CD4-positive, alpha-beta T cell treated with Interleukin-17A for 4 hours (primary cell): Measurements from ENCODE around the gene SPATA2.
"Not testable (repeated sequence)": the region's sequence is repeated elsewhere in the genome, so short reads cannot be mapped to it uniquely, and the experiment has no call there.

Experiments used
- DNase-seq: peaks from one replicate; pipeline ENCODE4 v3.0.0-alpha.2; 2020; ENCODE audit warnings: mixed read lengths

SPATA2 gene

DNA sequence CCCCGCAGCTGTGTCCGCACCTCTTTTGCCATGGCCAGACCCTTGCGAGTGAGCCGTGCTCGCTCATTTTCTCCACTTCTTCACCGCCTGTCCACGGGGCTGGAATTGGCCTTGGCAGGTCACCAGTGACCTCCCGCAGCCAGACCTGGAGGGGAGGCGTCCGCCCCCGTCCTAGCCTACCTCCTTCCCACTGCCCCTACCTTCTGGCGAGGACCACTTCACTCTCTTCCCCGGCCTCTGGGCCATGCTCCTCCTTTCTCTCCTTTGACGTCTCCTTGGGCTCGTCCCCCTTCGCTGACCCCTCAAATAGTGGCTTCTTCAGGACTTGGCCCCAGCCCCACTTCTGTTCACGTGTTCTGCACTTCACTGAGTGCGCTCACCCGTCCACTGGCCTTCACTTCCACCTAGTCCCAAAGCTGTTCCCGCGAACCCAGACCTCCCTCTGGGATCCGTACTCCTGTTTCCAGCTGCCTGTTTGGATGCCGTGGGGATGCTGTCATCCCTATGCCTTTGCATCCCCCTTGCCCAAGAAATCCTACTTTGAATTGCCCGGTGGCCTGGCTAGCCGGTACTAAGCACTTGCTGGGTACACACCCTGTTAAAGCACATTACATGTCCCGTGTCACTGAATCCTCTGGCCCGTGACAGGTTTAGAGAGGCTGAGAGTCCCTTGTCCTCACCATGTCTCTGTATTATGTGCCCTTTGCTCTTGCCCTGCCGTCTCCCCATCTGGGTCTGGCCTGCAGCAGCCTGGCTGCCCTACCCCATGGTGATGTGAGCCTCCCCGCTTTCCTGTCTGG lies 33.0 kb downstream of the SPATA2 start:
- DNase-seq = no peak

DNA sequence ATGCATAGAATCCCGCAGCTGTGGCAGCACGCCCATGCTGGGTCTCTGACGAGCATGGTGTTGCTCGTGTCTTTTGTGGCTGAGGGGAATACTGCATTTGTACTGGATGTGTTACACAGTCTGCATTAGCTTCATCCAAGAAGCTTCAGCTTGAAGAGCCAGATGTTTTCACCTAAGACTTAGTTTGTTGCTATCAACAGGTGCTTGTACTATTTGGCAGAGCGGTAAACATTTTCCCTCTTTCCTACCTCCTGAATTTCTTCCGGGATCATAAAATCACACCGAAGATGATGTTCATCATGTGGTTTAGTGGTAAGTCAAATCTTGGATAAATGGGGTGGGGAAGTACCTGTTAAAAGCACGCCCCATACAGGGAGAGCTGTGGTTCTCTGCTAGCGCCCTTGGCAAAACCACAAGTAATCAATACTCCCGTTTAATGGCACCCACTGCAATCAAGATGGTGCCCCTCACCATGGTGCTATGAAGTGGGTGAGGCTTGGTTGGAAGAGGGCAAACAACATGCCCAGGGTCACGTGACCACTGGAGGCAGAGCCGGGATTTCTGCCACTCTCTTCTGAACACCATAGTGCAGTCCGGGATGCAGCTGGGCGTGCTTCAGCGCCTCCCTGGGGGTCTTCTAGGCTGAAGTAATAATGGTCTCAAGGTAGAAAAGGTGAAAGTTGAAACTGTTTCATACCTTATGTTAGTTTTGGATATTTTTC lies 34.4 kb downstream of the SPATA2 start:
- no peak for DNase-seq

DNA sequence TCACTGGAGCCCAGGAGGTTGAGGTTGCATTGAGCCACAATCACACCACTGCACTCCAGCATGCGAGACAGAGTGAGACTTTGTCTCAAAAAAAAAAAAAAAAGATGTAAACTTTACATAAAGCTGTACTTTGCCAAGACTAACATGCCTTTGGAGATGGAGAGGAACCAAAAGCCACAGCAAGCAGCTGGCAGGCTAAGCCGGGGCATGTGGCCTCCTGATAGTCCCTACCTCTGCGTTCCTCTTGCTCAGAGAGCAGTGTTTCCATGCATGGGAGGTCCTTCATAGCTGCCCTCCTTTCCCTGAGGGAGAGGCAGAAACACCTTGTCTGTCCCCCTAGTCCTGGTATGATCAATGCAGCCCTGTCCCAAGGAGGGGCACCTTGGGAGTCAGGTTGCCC lies 35.2 kb downstream of the SPATA2 start:
- no peak for DNase-seq

DNA sequence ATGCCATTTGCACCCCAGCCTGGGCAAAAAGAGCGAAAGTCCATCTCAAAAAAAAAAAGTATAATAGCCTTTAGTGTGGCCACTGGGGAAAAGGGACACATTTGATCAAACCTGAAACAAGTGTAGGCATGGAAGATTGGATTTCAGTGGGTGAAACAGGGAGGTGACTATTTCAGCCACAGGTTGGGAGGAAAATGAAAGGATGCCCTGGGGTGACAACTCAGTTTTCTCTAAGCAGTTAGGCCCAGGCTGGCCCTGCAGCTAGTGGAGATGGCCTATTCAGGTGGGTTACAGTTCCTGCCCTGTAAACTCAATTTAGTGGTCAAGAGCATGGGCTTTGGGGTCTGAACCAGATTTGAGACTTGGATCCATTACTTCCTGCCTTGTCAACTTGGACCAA lies 36.4 kb downstream of the SPATA2 start:
- no peak for DNase-seq

DNA sequence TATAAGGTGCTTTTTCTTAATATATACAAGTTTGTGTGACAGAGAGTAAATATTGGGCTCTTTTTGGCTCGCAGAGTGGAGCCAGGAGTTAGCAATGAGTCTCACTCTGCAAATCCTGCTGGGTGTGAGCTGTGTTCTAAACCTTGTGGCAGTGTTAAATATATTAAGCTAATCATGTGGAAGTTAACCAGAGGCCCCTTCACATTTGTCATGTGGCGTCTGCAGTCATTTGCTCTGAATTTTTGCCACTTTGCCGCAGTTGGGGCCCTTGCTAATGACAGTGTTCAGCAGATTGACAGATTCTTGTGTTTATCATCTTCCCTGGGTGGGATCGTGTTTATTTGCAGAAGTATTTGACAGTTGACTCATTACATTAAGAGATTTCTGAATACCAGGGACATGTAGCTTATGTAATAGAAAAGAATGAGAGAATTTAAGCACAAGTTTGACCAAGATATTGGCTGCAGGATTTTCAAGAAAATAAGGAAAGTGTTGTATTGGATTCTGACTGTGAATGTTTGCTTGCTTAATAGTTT lies 37.9 kb downstream of the SPATA2 start:
- no peak for DNase-seq

DNA sequence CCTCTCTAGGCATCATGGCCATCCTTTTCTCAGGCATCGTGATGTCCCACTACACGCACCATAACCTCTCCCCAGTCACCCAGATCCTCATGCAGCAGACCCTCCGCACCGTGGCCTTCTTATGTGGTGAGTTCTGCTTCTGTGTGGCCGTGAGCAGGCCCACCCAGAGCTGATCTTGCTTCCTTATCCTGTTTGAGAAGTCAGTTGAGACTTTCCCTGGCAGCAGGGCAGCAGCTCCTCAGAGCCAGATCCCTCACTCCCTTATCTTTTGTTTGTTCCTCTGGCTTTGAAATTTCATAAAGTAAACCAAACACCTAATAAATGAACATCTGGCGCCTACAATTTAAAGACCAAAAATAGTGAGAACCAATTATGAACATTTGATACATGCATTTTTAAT lies 40.6 kb downstream of the SPATA2 start:
- DNase-seq = no peak

DNA sequence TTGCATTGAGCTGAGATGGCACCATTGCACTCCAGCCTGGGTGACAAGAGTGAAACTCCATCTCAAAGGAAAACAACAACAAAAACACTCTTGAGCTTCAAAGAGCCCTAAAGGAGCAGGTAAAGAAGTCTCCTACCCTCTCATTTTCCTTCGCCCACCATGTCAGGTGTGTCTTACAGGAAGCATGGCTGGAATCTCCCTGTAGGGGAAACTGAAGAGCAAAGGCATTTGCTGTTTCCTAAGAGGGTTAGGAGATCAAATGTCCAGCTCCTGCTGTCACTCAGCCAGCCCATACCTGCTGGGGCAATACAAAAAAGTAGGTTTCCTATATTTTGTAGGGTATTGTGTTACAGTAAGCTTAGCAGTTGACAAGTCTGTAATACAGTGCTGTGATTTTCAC lies 43.3 kb downstream of the SPATA2 start:
- DNase-seq = no peak

DNA sequence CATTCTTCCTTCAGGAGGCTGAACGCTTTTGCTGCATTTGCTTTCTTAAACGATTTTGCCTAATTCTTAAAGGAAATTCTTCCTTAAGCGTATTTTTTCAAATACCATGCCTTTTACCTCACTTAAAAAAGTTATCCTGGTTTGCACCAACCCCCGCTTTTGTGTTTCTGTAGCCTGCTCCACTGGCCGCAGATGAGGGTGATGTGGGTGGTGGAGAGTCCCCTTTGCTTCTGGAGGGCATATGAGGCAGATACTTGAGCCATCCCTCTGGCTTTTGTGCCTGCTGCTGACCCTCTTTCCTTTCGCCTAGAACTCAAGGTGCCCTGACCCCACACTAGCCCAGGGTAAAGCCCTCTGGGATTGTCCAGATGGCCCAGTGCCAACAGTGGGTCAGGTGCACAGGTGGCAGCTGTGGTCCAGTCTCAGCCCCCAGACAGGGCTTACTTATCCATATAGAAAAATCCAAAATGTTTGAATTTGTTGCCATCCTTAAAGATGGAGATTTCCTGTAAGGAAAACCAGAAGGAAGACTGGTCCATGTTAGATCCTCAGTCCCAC lies 43.9 kb downstream of the SPATA2 start:
- no peak for DNase-seq

DNA sequence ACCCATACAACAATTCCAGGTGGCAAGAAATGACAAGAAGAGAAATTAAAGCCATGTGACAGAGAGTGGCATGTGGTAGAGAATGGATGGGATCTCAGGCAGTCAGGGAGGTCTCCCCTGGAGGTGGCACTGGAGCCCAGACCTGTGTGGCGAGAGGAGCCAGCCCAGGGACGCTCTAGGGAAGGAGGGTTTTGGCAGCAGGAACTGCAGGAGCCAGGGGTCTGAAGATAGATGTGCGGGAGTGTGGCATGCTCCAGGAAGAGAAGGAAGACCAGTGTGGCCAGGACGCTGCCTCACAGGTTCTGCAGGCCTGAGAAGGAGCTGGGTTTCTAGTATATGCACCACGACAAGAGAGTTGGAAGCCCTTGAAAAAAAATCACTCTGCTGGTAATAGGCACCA lies 45.1 kb downstream of the SPATA2 start:
- no peak for DNase-seq

DNA sequence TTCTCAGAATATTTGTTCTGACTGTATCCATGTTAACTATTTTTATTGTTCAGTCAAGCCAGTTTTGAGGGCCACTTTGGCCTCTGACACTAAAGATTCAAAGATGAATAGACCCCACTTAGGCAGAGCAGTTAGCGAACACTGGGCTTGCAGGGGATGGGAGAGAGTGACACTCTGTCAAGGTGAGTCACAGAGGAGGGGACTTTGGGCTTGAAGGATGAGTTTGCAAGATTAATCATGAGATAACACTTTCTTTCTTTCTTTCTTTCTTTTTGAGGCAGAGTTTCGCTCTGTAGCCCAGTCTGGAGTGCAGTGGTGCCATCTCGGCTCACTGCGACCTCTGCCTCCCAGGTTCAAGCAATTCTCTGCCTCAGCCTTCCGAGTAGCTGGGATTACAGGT lies 46.4 kb downstream of the SPATA2 start:
- DNase-seq = no peak

DNA sequence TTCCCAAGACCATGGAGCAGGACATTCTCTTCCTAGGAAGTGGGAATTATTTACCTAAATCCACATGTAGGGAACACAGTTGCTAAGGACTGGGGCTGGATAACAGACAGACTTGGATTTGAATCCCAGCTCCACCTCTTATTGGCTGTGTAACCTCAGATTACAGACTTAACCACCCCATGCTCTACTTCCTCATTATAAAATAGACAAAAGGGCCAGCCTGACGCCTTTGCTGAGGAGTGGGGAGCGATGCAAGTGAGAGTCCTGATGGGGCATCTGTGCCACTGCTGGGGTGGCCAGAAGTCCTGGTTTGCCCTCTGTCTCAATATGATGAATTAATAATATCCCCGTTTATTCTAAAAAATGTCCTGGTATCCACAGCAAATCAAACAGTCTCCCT lies 46.8 kb downstream of the SPATA2 start:
- no peak for DNase-seq

DNA sequence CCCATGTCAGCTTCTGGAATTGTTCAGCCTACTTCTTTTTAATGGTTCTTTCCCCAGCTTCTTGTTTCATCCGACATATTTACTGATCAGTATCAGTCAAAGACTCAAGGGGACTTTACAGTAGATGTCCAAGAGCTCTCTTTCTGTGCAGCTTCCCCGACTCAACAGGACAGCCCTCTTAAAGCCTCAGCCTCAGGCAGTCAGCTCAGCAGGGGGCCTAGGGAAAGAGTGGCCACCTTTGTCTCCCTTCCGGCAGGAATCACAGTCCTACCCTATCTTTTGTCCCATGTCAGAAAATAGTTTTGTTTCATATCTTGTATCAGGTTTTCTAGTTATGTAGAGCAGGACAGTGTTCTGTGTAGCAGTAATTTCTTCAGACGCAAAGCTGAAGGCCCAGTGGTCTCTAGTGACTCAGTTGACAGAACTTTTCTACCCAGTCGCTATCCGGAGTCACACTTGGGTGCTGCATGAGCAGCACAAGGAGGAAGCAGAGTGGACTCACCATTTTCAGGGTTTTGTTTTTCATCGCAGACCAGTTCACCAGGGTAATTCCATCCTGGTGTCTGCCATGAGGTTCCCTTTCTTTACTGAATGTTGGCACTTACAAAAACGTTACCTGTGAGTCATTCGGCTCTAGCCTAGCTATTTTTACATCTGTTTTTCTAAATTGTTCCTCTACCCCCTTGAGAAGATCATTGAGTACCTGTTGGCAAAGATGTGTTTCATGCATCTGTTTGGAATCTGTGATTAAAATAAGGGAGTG lies 47.7 kb downstream of the SPATA2 start:
- DNase-seq = no peak

DNA sequence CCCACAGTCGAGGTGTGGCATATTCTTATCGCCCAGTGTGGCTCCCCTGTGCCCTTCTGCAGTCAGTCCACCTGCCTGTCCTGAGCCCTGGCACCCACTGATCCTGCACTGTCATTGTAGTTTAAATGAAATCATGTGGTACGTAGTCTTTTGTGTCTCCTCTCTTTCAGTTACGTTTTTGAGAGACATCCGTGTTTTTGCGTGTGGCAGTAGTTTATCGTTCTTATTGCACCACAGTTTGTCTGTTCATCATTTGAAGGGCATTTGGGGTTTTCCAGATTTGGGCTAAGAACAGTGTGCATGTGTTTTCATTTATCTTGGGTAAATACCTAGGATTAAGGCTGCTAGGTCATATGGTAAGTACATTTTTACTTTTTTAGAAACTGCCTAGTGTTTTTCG lies 49.3 kb downstream of the SPATA2 start:
- no peak for DNase-seq

DNA sequence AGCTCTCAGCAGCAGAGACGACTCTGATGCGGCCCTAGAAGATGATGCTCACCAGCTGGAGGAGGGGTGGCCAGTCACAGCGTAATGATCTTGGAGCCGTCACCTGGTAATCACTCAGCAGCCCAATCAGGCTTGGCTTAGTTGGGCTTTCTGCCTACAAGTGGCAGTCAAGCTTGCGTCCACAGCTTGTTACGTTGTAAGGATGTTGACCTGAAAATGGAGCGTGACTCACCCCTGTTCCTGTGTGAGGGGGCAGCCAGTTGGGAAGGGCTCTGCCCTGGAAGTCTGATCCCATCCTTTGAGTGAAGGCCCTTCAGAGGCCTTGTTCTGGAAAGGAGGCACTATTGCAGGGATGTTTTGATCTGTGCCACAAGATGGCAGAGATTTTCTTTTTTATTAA lies 49.8 kb downstream of the SPATA2 start:
- DNase-seq = no peak

DNA sequence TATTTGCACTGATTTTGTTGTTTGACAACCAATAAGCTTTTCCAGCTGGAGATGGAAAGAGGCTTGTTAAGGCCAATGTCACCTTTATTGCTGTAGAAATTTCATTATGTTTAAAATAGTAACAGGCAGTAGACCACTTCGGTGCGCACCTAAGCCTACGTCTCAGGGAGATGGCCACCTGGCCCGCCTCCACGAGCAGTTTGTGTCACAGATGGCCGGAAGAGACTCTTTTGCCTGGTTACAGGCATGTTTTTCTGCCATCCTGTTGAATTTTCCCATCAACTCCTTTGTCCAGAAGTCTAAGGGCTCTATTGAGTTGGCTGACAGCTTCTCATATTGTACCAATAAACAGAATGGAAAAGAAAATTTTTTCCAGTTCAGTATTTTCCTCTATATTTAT lies 51.7 kb downstream of the SPATA2 start:
- no peak for DNase-seq

DNA sequence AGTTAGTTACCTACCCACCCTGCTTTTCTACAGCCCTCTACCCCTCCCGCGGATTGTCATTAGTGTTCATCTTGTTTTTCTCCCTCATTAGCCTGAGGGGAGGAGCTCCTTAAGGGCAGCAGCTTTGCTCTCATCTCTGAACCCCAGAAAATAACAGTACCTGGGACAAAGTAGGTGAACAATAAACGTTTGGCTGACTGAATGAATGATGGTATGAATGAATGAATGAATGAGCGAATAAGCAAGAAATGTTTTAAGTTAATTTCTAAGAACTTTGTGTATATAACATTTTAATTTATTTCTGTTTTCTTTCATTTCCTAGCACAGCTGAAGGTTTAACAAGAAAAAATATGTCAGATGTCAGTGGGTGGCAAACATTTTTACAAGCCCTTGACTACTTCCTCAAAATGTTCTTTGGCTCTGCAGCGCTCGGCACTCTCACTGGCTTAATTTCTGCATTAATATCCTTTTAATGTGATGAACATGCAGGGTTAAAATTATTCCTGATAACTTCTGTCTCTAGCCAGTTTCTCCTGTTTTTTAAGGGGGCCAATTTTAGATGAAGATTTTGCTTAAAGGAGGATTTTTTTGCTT lies 52.6 kb downstream of the SPATA2 start:
- no peak for DNase-seq

DNA sequence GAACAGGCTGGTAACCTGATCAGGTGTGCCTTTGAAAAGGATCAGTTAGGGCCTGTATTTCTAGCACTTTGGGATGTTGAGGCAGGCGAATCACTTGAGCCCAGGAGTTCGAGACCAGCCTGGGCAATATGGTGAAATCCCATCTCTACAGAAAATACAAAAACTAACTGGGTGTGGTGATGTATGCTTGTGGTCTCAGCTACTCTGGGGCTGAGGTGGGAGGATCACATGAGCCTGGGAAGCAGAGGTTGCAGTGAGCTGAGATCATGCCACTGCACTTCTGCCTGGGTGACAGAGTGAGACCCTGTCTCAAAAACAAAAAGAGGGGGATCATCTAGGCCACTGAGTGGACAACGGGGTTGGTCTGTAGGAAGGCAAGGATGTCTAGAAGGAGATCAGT lies 54.1 kb downstream of the SPATA2 start:
- DNase-seq = not testable (repeated sequence)

DNA sequence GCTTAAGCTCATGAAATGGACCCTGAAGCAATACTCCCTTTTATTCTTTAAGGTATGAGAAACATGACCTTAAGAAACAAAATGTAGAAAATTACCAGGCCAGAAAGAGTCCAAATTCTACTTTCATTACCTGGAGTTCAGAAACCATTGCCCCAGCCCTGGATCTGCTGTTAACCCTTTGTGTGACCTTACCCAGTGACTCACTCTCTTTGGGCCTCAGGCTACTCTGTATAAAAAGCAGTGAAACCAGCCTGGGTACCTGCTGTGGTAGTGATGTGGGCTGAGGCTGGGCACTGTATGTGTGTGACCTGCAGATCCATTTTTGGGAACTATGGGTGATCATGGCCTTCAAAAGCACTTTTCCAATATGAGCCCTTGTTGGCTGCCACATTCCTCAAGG lies 55.5 kb downstream of the SPATA2 start:
- DNase-seq = no peak

DNA sequence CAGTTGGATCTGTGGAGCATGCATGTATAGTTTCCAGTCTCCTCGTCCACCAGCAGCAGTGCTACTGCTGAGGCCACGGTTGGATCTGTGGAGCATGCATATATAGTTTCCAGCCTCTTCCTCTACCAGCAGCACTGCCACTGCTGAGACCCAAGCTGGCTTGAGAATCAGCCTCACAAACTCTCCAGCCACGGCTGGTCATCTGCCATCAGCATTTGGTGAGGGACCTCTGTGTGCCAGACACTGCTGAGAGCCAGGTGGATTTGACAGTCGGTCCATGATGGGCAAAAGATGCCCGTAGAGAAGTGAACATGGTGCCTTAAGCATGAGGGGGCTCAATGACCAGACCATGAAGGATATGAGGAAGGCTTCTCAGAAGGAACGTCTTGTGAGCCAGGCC lies 56.3 kb downstream of the SPATA2 start:
- no peak for DNase-seq

DNA sequence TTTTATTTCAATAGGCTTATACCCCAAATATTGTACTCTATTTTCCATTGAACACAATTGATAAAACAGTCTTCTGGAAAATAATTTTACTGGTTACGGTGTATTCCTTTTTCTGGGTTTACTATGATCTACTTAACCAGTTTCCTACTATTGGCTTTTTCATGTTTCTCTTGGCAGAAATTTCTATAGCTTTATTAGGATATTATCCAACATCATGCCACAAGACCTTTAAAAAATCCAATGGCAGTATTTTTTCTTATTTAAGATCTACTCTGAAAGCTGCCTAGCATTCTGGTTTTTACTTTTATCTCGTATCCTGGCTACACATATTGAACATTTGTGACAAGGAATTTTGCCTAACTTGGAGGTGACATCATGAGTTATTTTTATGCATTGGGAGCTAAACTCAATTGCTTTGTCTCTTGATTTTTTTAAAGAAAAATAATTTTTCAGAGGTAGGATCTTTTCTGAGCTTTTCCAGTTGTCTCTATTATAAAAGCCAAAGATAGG lies 57.2 kb downstream of the SPATA2 start:
- DNase-seq = no peak

DNA sequence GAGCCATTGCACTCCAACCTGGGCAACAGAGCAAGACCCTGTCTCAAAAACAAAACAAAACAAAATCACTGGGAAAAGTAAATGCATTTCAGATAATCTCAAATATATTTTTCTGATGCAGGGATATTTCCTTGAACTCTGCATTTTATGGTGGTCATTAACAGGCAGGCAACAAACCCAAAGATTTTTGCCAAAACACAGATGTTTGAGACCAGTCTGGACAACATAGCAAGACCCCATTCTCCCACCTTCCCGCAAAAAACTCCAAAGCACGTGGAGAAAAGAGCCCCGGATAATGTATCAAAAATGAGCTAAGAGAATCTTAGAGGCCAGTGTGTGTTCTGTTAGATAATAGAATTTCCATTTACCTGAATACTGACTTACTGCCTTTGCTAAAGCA lies 58.4 kb downstream of the SPATA2 start:
- DNase-seq = no peak

DNA sequence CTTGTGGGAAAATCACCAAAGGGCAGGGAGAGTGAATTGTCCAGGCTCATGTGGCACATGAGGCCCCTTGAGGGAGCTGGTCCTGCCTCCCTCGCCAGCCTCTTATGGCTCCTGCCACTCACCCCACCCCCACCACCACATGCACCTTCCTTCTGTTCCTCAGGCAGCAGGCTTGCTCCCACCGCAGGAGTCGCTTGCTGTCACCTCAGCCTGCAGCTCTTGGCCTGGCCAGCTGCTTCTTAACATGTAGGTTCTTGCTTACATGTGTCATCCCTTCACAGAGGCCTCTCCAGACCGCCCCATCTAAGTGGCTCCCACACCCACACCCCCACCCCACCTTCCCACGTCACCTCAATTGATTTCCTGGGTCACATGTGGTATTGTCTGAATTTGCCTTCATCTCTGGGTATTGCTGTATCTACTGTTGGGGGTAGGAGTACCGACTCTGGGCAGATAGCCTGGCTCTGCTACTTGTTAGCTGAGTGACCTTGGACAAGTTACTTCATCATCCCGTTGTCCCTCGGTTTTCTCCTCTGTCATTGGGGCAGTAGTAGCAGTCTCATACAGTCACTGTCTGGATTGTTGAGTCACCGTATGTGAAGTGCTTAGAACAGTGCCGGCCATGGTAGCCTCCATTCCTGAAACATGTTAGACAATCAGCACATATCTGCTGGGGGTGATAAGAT lies 61.0 kb downstream of the SPATA2 start:
- DNase-seq = no peak
